H1 (cell line): ENCODE data around the gene BCL6B. TPM values are rescaled to one million over a fixed set of nuclear protein-coding genes. Genes with fewer than 3 reads are reported as not detected.

Experiments
- CTCF ChIA-PET: fragments of 300-600 bp; sonication (Branson Sonifier 250); formaldehyde crosslinking; loops from one replicate; lab custom pipeline; 2021; ENCODE audit not compliant: partially characterized antibody; lab: Charles Lee
- POLR2A ChIA-PET: fragments of 300-600 bp; sonication (Branson Sonifier 250); formaldehyde crosslinking; loops from one replicate; lab custom pipeline; 2021; ENCODE audit warnings: inconsistent platforms; ENCODE audit not compliant: partially characterized antibody; lab: Charles Lee
- DNase-seq, 2 experiments: peaks; one replicate each; pipeline versions ENCODE4 v3.0.0 to v3.0.0-alpha.2; 2010 to 2022; ENCODE audit warnings: low spot score in 2 of 2, low read depth in 1 of 2, mixed read lengths in 1 of 2
- FAIRE-seq: peaks from 2 replicates; lab custom pipeline; 2011; peaks lifted over from hg19 to GRCh38; lab: Jason Lieb, UNC
- H2AFZ ChIP-seq: 2 replicates; pipeline ENCODE4 v1.8.1; 2012; ENCODE audit warnings: low read length, inconsistent platforms
- H2AK5ac ChIP-seq: 2 replicates; pipeline ENCODE4 v1.6.1; 2013; ENCODE audit warnings: low read depth, low read length
- H2BK120ac ChIP-seq: replicated peaks from 2 replicates; pipeline ENCODE3; 2013; ENCODE audit warnings: low read depth, low read length, inconsistent platforms
- H2BK12ac ChIP-seq: 2 replicates; pipeline ENCODE4 v1.6.1; 2013; ENCODE audit warnings: low read depth, low read length
- H2BK15ac ChIP-seq: 2 replicates; pipeline ENCODE4 v1.6.1; 2013; ENCODE audit warnings: low read length
- H2BK20ac ChIP-seq: 2 replicates; pipeline ENCODE4 v1.6.1; 2013; ENCODE audit warnings: low read length
- H2BK5ac ChIP-seq: 2 replicates; pipeline ENCODE4 v1.6.1; 2013; ENCODE audit warnings: low read depth, low read length
- H3K14ac ChIP-seq: 2 replicates; pipeline ENCODE4 v1.6.1; 2013; ENCODE audit warnings: inconsistent platforms; ENCODE audit not compliant: insufficient read length
- H3K18ac ChIP-seq: 2 replicates; pipeline ENCODE4 v1.6.1; 2013; ENCODE audit warnings: low read length; ENCODE audit errors: extremely low read depth
- H3K23ac ChIP-seq: 2 replicates; pipeline ENCODE4 v1.6.1; 2013; ENCODE audit warnings: inconsistent platforms; ENCODE audit not compliant: insufficient read length
- H3K23me2 ChIP-seq: 2 replicates; pipeline ENCODE4 v1.6.1; 2013; ENCODE audit warnings: low read depth, low read length
- H3K27ac ChIP-seq: 2 replicates; pipeline ENCODE4 v1.6.1; 2011; ENCODE audit warnings: low read depth, low read length, inconsistent platforms
- H3K27me3 ChIP-seq, 4 experiments: replicated peaks in 1 of 4; 1 replicate in 1 of 4; 2 replicates in 3 of 4; pipeline versions ENCODE4 v1.6.1 to v1.8.1; 2011 to 2013; ENCODE audit warnings: low read length in 3 of 4, mild to moderate bottlenecking in 3 of 4, inconsistent platforms in 2 of 4, mixed read lengths in 2 of 4, moderate library complexity in 1 of 4; ENCODE audit not compliant: control insufficient read depth in 3 of 4, insufficient read depth in 3 of 4; ENCODE audit errors: extremely low read depth in 1 of 4
- H3K36me3 ChIP-seq, 4 experiments: 2 replicates each; pipeline versions ENCODE4 v1.6.1 to v1.8.1; 2011 to 2013; ENCODE audit warnings: mild to moderate bottlenecking in 4 of 4, low read length in 3 of 4, moderate library complexity in 2 of 4, control low read depth in 1 of 4, inconsistent platforms in 1 of 4; ENCODE audit not compliant: insufficient read depth in 4 of 4, control insufficient read depth in 2 of 4
- H3K4ac ChIP-seq: replicated peaks from 2 replicates; pipeline ENCODE3; 2013; ENCODE audit warnings: low read length, low read depth, mixed read lengths, inconsistent platforms; ENCODE audit not compliant: insufficient read length
- H3K4me1 ChIP-seq, 4 experiments: replicated peaks in 1 of 4; 1 replicate in 1 of 4; 2 replicates in 3 of 4; pipeline versions ENCODE4 v1.6.1 to v1.8.1; 2011 to 2013; ENCODE audit warnings: low read length in 3 of 4, inconsistent platforms in 2 of 4, mixed read lengths in 1 of 4; ENCODE audit not compliant: insufficient read depth in 4 of 4, control insufficient read depth in 3 of 4
- H3K4me2 ChIP-seq, 2 experiments: 2 replicates each; pipeline versions ENCODE4 v1.6.1 to v1.8.1; 2011 to 2013; ENCODE audit warnings: low read depth in 2 of 2, low read length in 2 of 2, control low read depth in 1 of 2, inconsistent platforms in 1 of 2, mild to moderate bottlenecking in 1 of 2; ENCODE audit not compliant: insufficient read depth in 1 of 2
- H3K4me3 ChIP-seq, 4 experiments: fragments of 200-600, 300-600 bp in 1 of 4; sonication (generic), shearing (Covaris generic), sonication (Bioruptor Twin) in 1 of 4; 2 replicates each; pipeline versions ENCODE4 v1.5.1 to v1.8.1; 2011 to 2016; ENCODE audit warnings: low read length in 4 of 4, low read depth in 3 of 4, control low read depth in 2 of 4, inconsistent platforms in 2 of 4, mild to moderate bottlenecking in 2 of 4, mixed read lengths in 1 of 4, moderate library complexity in 1 of 4; ENCODE audit not compliant: insufficient read depth in 2 of 4; ENCODE audit errors: extremely low read depth in 1 of 4
- H3K56ac ChIP-seq: replicated peaks from 2 replicates; pipeline ENCODE3; 2013; ENCODE audit warnings: low read depth, mild to moderate bottlenecking, mixed read lengths, low read length, inconsistent platforms; ENCODE audit not compliant: insufficient read length
- H3K79me1 ChIP-seq: 2 replicates; pipeline ENCODE4 v1.6.1; 2013; ENCODE audit warnings: low read depth, low read length, control low read depth
- H3K79me2 ChIP-seq, 2 experiments: 2 replicates each; pipeline versions ENCODE4 v1.6.1 to v1.8.1; 2012 to 2013; ENCODE audit warnings: low read length in 2 of 2, mild to moderate bottlenecking in 2 of 2, inconsistent platforms in 1 of 2; ENCODE audit not compliant: insufficient read depth in 2 of 2, control insufficient read depth in 1 of 2
- H3K9ac ChIP-seq, 4 experiments: replicated peaks in 1 of 4; 1 replicate in 1 of 4; 2 replicates in 3 of 4; pipeline versions ENCODE4 v1.6.1 to v1.8.1; 2011 to 2013; ENCODE audit warnings: low read depth in 3 of 4, low read length in 3 of 4, control low read depth in 2 of 4, mild to moderate bottlenecking in 2 of 4, moderate library complexity in 2 of 4, inconsistent platforms in 1 of 4; ENCODE audit errors: extremely low read depth in 1 of 4
- H3K9me3 ChIP-seq, 2 experiments: 2 replicates each; pipeline versions ENCODE4 v1.6.1 to v1.8.1; 2012 to 2013; ENCODE audit warnings: mild to moderate bottlenecking in 2 of 2, moderate library complexity in 2 of 2, control low read depth in 1 of 2, inconsistent platforms in 1 of 2, low read depth in 1 of 2, low read length in 1 of 2, mixed read lengths in 1 of 2; ENCODE audit not compliant: insufficient read depth in 2 of 2
- H4K20me1 ChIP-seq, 2 experiments: replicated peaks in 1 of 2; 2 replicates each; pipeline versions ENCODE3 to v1.8.1; 2011 to 2013; ENCODE audit warnings: inconsistent platforms in 2 of 2, low read length in 2 of 2, mild to moderate bottlenecking in 1 of 2; ENCODE audit not compliant: insufficient read depth in 2 of 2, control insufficient read depth in 1 of 2
- H4K5ac ChIP-seq: 2 replicates; pipeline ENCODE4 v1.6.1; 2013; ENCODE audit warnings: low read length, low read depth, mixed read lengths, inconsistent platforms; ENCODE audit not compliant: insufficient read length
- H4K8ac ChIP-seq: 2 replicates; pipeline ENCODE4 v1.8.0; 2013; ENCODE audit warnings: mild to moderate bottlenecking, moderate library complexity, low read length, inconsistent platforms; ENCODE audit not compliant: insufficient read depth; ENCODE audit errors: extremely low read depth
- H4K91ac ChIP-seq: replicated peaks from 2 replicates; pipeline ENCODE3; 2013; ENCODE audit warnings: low read length, mixed read lengths, inconsistent platforms; ENCODE audit not compliant: insufficient read length
- ATF2 ChIP-seq: IDR thresholded peaks from 2 replicates; pipeline ENCODE4 v1.6.1; 2012; ENCODE audit warnings: low read length, inconsistent platforms
- CEBPB ChIP-seq: IDR thresholded peaks from 2 replicates; pipeline ENCODE4 v1.6.1; 2012; ENCODE audit warnings: low read depth, low read length
- EGR1 ChIP-seq: IDR thresholded peaks from 2 replicates; pipeline ENCODE4 v1.6.1; 2011; ENCODE audit warnings: low read depth, low read length, borderline replicate concordance
- GTF2F1 ChIP-seq: IDR thresholded peaks from 2 replicates; pipeline ENCODE4 v1.6.1; 2012; ENCODE audit warnings: low read depth, low read length, improper control_type of control experiment, borderline replicate concordance
- HDAC2 ChIP-seq, 2 experiments: fragments of 300-600 bp in 1 of 2; sonication (generic) in 1 of 2; IDR thresholded peaks; 2 replicates each; pipeline ENCODE4 v1.6.1; 2011 to 2012; ENCODE audit warnings: low read depth in 2 of 2, low read length in 2 of 2, mild to moderate bottlenecking in 2 of 2, moderate library complexity in 2 of 2, borderline replicate concordance in 1 of 2, inconsistent platforms in 1 of 2
- HDAC6 ChIP-seq: IDR thresholded peaks from one replicate; pipeline ENCODE4 v1.7.1; 2012; ENCODE audit warnings: low read depth, mild to moderate bottlenecking, inconsistent platforms, low read length, moderate library complexity
- PHF8 ChIP-seq: fragments of 200-600 bp; sonication (generic); conservative IDR thresholded peaks from 2 replicates; pipeline ENCODE4 v1.7.1; 2012; ENCODE audit warnings: low read depth, mild to moderate bottlenecking, inconsistent platforms, low read length, moderate library complexity
- POLR2A ChIP-seq, 2 experiments: IDR thresholded peaks; 1 replicate in 1 of 2; 2 replicates in 1 of 2; pipeline ENCODE4 v1.6.1; 2011; ENCODE audit warnings: low read depth in 2 of 2, low read length in 2 of 2, mild to moderate bottlenecking in 2 of 2; ENCODE audit errors: control extremely low read depth in 1 of 2
- RAD21 ChIP-seq, 2 experiments: IDR thresholded peaks in 1 of 2; conservative IDR thresholded peaks in 1 of 2; 2 replicates each; pipeline ENCODE4 v1.6.1; 2011; ENCODE audit warnings: low read depth in 2 of 2, low read length in 2 of 2, improper control_type of control experiment in 1 of 2, inconsistent platforms in 1 of 2, mild to moderate bottlenecking in 1 of 2, moderate library complexity in 1 of 2
- RBBP5 ChIP-seq: IDR thresholded peaks from 2 replicates; pipeline ENCODE4 v1.7.1; 2012; ENCODE audit warnings: low read depth, mild to moderate bottlenecking, inconsistent platforms, low read length, moderate library complexity, borderline replicate concordance
- SIRT6 ChIP-seq: IDR thresholded peaks from one replicate; pipeline ENCODE4 v1.7.1; 2012; ENCODE audit warnings: low read length, inconsistent platforms
- SP4 ChIP-seq: IDR thresholded peaks from 2 replicates; pipeline ENCODE4 v1.6.1; 2012; ENCODE audit warnings: low read length, inconsistent platforms
- WGBS, 2 experiments: shearing (Covaris generic) in 1 of 2; methylation state at CpG; one replicate each; pipeline versions ENCODE4 v1.1.6 to v1.1.7; 2013 to 2015; ENCODE audit warnings: low lambda C conversion rate in 2 of 2, mixed read lengths in 2 of 2, inconsistent platforms in 1 of 2, low coverage in 1 of 2, missing lambda C conversion rate in 1 of 2; ENCODE audit not compliant: insufficient replicate concordance in 2 of 2, insufficient coverage in 1 of 2, insufficient read length in 1 of 2; ENCODE audit errors: extremely low coverage in 1 of 2, missing lambda C conversion rate in 1 of 2; 5-methylcytosine and 5-hydroxymethylcytosine counted together
- polyA plus RNA-seq, 7 experiments: library from polyadenylated mRNA; depleted of rRNA in 3 of 7; stranded (reverse) in 5 of 7; unstranded in 2 of 7; fragments of >200 nt in 5 of 7; fragments of 200-250 nt in 2 of 7; gene quantifications; 1 replicate in 5 of 7; 2 replicates in 1 of 7; 4 replicates in 1 of 7; pipeline versions ENCODE4 v1.2.1 to v1.2.3, GENCODE V29; 2011 to 2013; ENCODE audit warnings: missing spikeins in 2 of 7, mixed read lengths in 2 of 7
- total RNA-seq: library from RNA; stranded (reverse); fragmentation: NEBNext Ultra II Directional; extraction: Animal tissue kit (Norgen Biotek cat#: 25700); gene quantifications from 2 replicates; pipeline ENCODE4 v1.2.1, GENCODE V29; 2021

The BCL6B gene
- total and polyA plus RNA-seq, 2 of the 8 experiments (the other 6 are each of a cell fraction or from before 2014, with no cell fraction given) = 6.6 to 8.7 TPM

- Histone ChIP-seq H2BK12ac (no peak overlapping the region), H3K79me1 (no peaks in the 10 kb centered on the region), H3K27me3 (no peaks in the 10 kb centered on the region), H3K27ac (no peak overlapping the region), H2BK15ac (no peak overlapping the region), H4K91ac (no peak overlapping the region), H3K4ac (no peak overlapping the region), H2AFZ (no peak overlapping the region), H3K9ac (no peak overlapping the region), H3K4me2 (no peak overlapping the region), H2BK5ac (no peak overlapping the region), H3K79me2 (no peaks in the 10 kb centered on the region), H2AK5ac (no peak overlapping the region), H3K14ac (no peak overlapping the region), H4K8ac (no peak overlapping the region), H4K20me1 (no peaks in the 10 kb centered on the region), H3K4me1 (no peaks in the 10 kb centered on the region), H3K23me2 (no peaks in the 10 kb centered on the region), H3K23ac (no peak overlapping the region), H3K18ac (no peak overlapping the region), H3K9me3 (peaks cover 16 to 21% of the 10 kb centered on the region in 2 experiments), H3K56ac (no peak overlapping the region), H3K4me3 (no peak overlapping the region), H4K5ac (no peak overlapping the region), H2BK20ac (no peak overlapping the region), H3K36me3 (no peaks in the 10 kb centered on the region), H2BK120ac (no peak overlapping the region)
- FAIRE-seq = no peak
- WGBS, 2 experiments = 42% methylated on average over 1 of the region's 1 CpG; no CpG with 5 or more reads in 1 of the 2 experiments
- DNase-seq = no peak
- ChIA-PET CTCF (interaction anchor here (1.6 kb wide), 1 partner anchor 16 kb away, joined by 6 read pairs; no protein-coding TSS in a partner anchor), POLR2A (no interaction called here)
- no peak for TF ChIP-seq EGR1
- no peak for TF ChIP-seq RAD21 (IDR thresholded peaks at IDR 0.05 in 1 of 2, conservative IDR thresholded peaks at IDR 0.05 in 1 of 2; ENCODE audit: low read depth in 2 of 2, low read length in 2 of 2)
- TF ChIP-seq GTF2F1 = no peak
- TF ChIP-seq PHF8 = no peak
- TF ChIP-seq SP4 = no peak
- no peak for TF ChIP-seq CEBPB
- no peak for TF ChIP-seq RBBP5
- no peak for TF ChIP-seq ATF2
- TF ChIP-seq SIRT6 = no peak
- no peak for TF ChIP-seq HDAC2 (IDR thresholded peaks at IDR 0.05; ENCODE audit: borderline replicate concordance in 1 of 2, low read depth in 2 of 2, low read length in 2 of 2)
- no peak for TF ChIP-seq POLR2A (IDR thresholded peaks at IDR 0.05; ENCODE audit: control extremely low read depth in 1 of 2, low read depth in 2 of 2, low read length in 2 of 2)
- TF ChIP-seq HDAC6 = no peak
These were observed 45.4 kb downstream of the BCL6B start for GRCh38 chr17:7068268-7068667.
